CD4-positive, alpha-beta T cell (primary cell): ENCODE results near the gene NEK5. TPM values are rescaled to one million over a fixed set of nuclear protein-coding genes. Genes with fewer than 3 reads are reported as not detected.

Source experiments
- ATAC-seq: fragments of 200-7000 bp; cut with Tn5 transposase; one replicate; pipeline ENCODE4 v1.10.0; 2022; ENCODE audit warnings: mild to moderate bottlenecking; ENCODE audit not compliant: poor library complexity
- CTCF ChIA-PET: fragments of 350-600 bp; sonication (Branson Sonifier 250); formaldehyde crosslinking; loops from one replicate; lab custom pipeline; 2021; ENCODE audit warnings: antibody characterized with exemption, inconsistent platforms; lab: Charles Lee
- POLR2A ChIA-PET: fragments of 350-600 bp; sonication (Branson Sonifier 250); formaldehyde crosslinking; loops from one replicate; lab custom pipeline; 2021; ENCODE audit warnings: antibody characterized with exemption, inconsistent platforms; lab: Charles Lee
- DNase-seq, 14 experiments: peaks; one replicate each; pipeline ENCODE4 v3.0.0-alpha.2; 2013 to 2020; ENCODE audit warnings: mixed read lengths in 2 of 14
- H3K27ac ChIP-seq, 2 donors: one replicate each; pipeline versions ENCODE4 v1.5.1 to v1.7.0; 2013; ENCODE audit warnings: low read length in 2 of 2, low read depth in 1 of 2, mild to moderate bottlenecking in 1 of 2
- H3K27me3 ChIP-seq, 2 experiments: 1 replicate in 1 of 2; 2 replicates in 1 of 2; pipeline versions ENCODE4 v1.6.1 to v1.7.0; 2013; ENCODE audit warnings: low read length in 2 of 2, control low read depth in 1 of 2, mild to moderate bottlenecking in 1 of 2, moderate library complexity in 1 of 2; ENCODE audit not compliant: insufficient read depth in 2 of 2, control insufficient read depth in 1 of 2
- H3K36me3 ChIP-seq: one replicate; pipeline ENCODE4 v1.6.1; 2013; ENCODE audit warnings: low read length, control low read depth; ENCODE audit not compliant: insufficient read depth
- H3K4me1 ChIP-seq: one replicate; pipeline ENCODE4 v1.6.1; 2013; ENCODE audit warnings: low read length, control low read depth; ENCODE audit not compliant: insufficient read depth
- H3K4me3 ChIP-seq: one replicate; pipeline ENCODE4 v1.5.1; 2013; ENCODE audit warnings: mild to moderate bottlenecking, low read length, moderate library complexity
- H3K9me3 ChIP-seq, 2 experiments: 1 replicate in 1 of 2; 2 replicates in 1 of 2; pipeline versions ENCODE4 v1.6.1 to v1.7.0; 2013; ENCODE audit warnings: low read length in 2 of 2, mild to moderate bottlenecking in 2 of 2, control low read depth in 1 of 2, moderate library complexity in 1 of 2; ENCODE audit not compliant: control insufficient read depth in 1 of 2, insufficient read depth in 1 of 2
- H3K27ac Mint-ChIP-seq: one replicate; pipeline ENCODE4 v1.8.0; 2020; ENCODE audit warnings: mixed read lengths
- H3K27me3 Mint-ChIP-seq: one replicate; pipeline ENCODE4 v1.8.0; 2021; ENCODE audit warnings: mixed read lengths
- H3K36me3 Mint-ChIP-seq: one replicate; pipeline ENCODE4 v1.8.0; 2021; ENCODE audit warnings: low read depth, mixed read lengths
- H3K4me1 Mint-ChIP-seq: one replicate; pipeline ENCODE4 v1.8.0; 2021; ENCODE audit warnings: low read depth, mixed read lengths
- H3K4me3 Mint-ChIP-seq: one replicate; pipeline ENCODE4 v1.8.0; 2020; ENCODE audit warnings: mild to moderate bottlenecking, mixed read lengths
- H3K9me3 Mint-ChIP-seq: one replicate; pipeline ENCODE4 v1.8.0; 2020; ENCODE audit warnings: mixed read lengths
- CTCF ChIP-seq: fragments of 200-600 bp; IDR thresholded peaks from one replicate; pipeline ENCODE4 v1.8.0; 2022; ENCODE audit warnings: antibody characterized with exemption, mild to moderate bottlenecking
- intact Hi-C, 2 experiments: fragments of 100-400 bp; cut with DNase I in 1 of 2; cut with micrococcal nuclease in 1 of 2; formaldehyde crosslinking; loops; one replicate each; pipeline versions ENCODE4 v1.15.1 to v1.9.0; 2023 to 2025; cut with DNase I, micrococcal nuclease
- total RNA-seq, 174 experiments: library from RNA in 2 of 174; stranded (reverse) in 2 of 174; gene quantifications; one replicate each; pipeline ENCODE4 v1.2.3 and lab custom pipeline; 2021 to 2026

The NEK5 gene
- total RNA-seq, 2 experiments from 2014 or later: 0.08 TPM; not detected in 1

DNA sequence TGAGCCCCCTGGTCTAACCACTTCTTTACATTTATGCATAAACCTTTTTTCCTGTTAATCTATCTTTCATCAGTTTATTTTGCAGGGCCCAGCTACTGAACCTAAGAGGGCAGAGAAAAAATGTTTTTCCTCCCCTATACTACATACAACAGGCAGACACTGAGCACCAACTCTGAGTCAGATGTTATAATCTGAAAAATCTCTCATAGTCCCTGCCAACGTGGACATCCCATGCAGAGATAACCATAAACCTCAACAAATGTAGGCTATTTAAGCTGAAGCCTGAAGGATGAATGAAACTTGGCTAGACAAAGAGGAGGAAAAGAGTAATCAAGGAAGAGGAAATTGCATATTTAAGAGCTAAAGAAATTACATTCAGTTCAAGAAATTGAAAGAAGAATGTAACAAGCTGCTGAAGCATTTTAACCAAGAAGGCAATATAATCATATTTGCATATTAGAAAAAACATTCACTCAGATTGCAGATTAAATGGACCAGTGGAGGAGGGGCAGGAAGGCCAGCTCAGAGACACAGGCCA, 27.9 kb upstream of the NEK5 start:
- Histone ChIP-seq H3K9me3 (no peaks in the 10 kb centered on the region), H3K36me3 (peaks cover under 1% of the 10 kb centered on the region), H3K4me1 (peaks cover 16% of the 10 kb centered on the region), H3K27ac (no peak overlapping the region), H3K4me3 (no peak overlapping the region), H3K27me3 (no peaks in the 10 kb centered on the region)
- no peak for ATAC-seq
- DNase-seq: no peak
- H3K9me3 Mint-ChIP-seq: no peaks in the 10 kb centered on the region
- ChIA-PET CTCF (interaction anchor here (0.5 to 1.8 kb wide), 3 partner anchors 18 to 111 kb away, joined by 3 to 5 read pairs (median 4); no protein-coding TSS in a partner anchor), POLR2A (interaction anchor here (1.3 kb wide), 1 partner anchor 704 kb away, joined by 4 read pairs; the partner anchor contains the start of gene INTS6)
- H3K27ac Mint-ChIP-seq: no peak overlapping the region
- H3K27me3 Mint-ChIP-seq: no peaks in the 10 kb centered on the region
- peak overlapping the region; percentile 56 for H3K4me3 Mint-ChIP-seq
- H3K36me3 Mint-ChIP-seq: peaks cover 4% of the 10 kb centered on the region
- TF ChIP-seq CTCF: no peak
- intact Hi-C loops: loop anchor here in 1 of 2 experiments (10.0 kb wide), 1 partner anchor 298 kb away; the partner anchor contains the start of genes CKAP2 and VPS36
- H3K4me1 Mint-ChIP-seq: peaks cover 31% of the 10 kb centered on the region

- Histone ChIP-seq H3K4me1 (peaks cover 13% of the 10 kb centered on the region), H3K4me3 (no peak overlapping the region), H3K36me3 (peaks cover 11% of the 10 kb centered on the region), H3K27me3 (no peaks in the 10 kb centered on the region), H3K9me3 (no peaks in the 10 kb centered on the region), H3K27ac (no peak overlapping the region)
- ATAC-seq (no peak), DNase-seq (no peak)
- no peak for TF ChIP-seq CTCF
- ChIA-PET POLR2A (no interaction called here), CTCF (interaction anchor here (1.3 to 1.8 kb wide), 2 partner anchors 19 to 27 kb away, joined by 3 to 4 read pairs; no protein-coding TSS in a partner anchor)
- Mint-ChIP-seq H3K9me3 (no peaks in the 10 kb centered on the region), H3K4me3 (no peak overlapping the region), H3K4me1 (peaks cover 28% of the 10 kb centered on the region), H3K27ac (no peak overlapping the region), H3K27me3 (no peaks in the 10 kb centered on the region), H3K36me3 (peaks cover 18% of the 10 kb centered on the region)
- intact Hi-C loops: loop anchor here in 1 of 2 experiments (10.0 kb wide), 1 partner anchor 300 kb away; the partner anchor contains the start of genes CKAP2 and VPS36
Measured at GRCh38 chr13:52155177-52155576, 26.3 kb upstream of the NEK5 start.

DNA sequence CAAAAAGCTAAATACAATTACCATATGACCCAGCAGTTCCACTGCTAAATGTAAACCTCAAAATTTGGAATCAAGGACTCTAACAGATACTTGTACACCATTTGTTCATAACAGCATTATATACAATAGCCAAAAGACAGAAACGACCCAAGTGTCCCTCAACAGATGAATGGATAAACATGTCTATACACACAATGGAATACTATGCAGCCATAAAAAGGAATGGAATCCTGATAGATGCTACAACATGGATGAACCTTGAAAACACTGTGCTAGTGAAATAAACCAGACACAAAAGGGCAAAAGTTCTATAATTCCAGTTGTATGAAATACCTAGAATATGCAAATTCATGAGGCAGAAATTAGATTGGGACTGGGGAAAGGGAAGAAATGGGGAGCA, 18.4 kb upstream of the NEK5 start:
- H3K9me3 Mint-ChIP-seq: no peaks in the 10 kb centered on the region
- no peaks in the 10 kb centered on the region for H3K4me1 ChIP-seq
- H3K4me1 Mint-ChIP-seq: no peaks in the 10 kb centered on the region
- ChIA-PET CTCF (interaction anchor here (1.3 kb wide), 1 partner anchor 20 kb away, joined by 3 read pairs; no protein-coding TSS in a partner anchor), POLR2A (interaction anchor here (0.8 kb wide), 1 partner anchor 12 kb away, joined by 4 read pairs; no protein-coding TSS in a partner anchor)
- H3K27ac Mint-ChIP-seq: no peak overlapping the region
- TF ChIP-seq CTCF: no peak
- DNase-seq (no peak), ATAC-seq (no peak)
- no peak overlapping the region for H3K4me3 Mint-ChIP-seq
- H3K9me3 ChIP-seq: no peaks in the 10 kb centered on the region
- intact Hi-C loops: loop anchor here in 1 of 2 experiments (1.0 kb wide), 1 partner anchor 12 kb away; no protein-coding TSS in a partner anchor
- H3K4me3 ChIP-seq: no peak overlapping the region
- H3K36me3 Mint-ChIP-seq: peaks cover 48% of the 10 kb centered on the region
- H3K27me3 Mint-ChIP-seq: no peaks in the 10 kb centered on the region
- H3K27me3 ChIP-seq: no peaks in the 10 kb centered on the region
- peaks cover 11% of the 10 kb centered on the region for H3K36me3 ChIP-seq
- H3K27ac ChIP-seq: no peak overlapping the region
